ENCODE measurements around the gene PPCS. TPM values are rescaled to one million over a fixed set of nuclear protein-coding genes. Genes with fewer than 3 reads are reported as not detected.

The PPCS gene
- total RNA-seq, 1 experiment from 2014 or later: 36.7 TPM

GRCh38 chr1:42420911-42421585, 35.3 kb upstream of the PPCS start:
- peaks cover 2% of the 10 kb centered on the region; the same call in 1 of the 2 replicates for H3K27me3 Mint-ChIP-seq (ENCODE audit: low read depth)
- Histone ChIP-seq H2BK5ac (ENCODE audit: insufficient read length, low read length) (no peak overlapping the region), H3K23me2 (ENCODE audit: insufficient read length, low read depth, low read length, poor library complexity, severe bottlenecking) (no peaks in the 10 kb centered on the region), H3K4ac (ENCODE audit: low read depth, low read length) (no peak overlapping the region), H4K8ac (replicated peaks; ENCODE audit: insufficient read length, low read depth, low read length) (no peak overlapping the region), H2AK5ac (ENCODE audit: insufficient read length, low read length) (no peak overlapping the region), H3K14ac (ENCODE audit: insufficient read depth, low read length) (no peak overlapping the region), H4K5ac (ENCODE audit: insufficient read length, low read depth, low read length) (no peak overlapping the region), H3K56ac (ENCODE audit: insufficient read length, low read depth, low read length) (no peak overlapping the region), H4K91ac (ENCODE audit: insufficient read length, low read depth, low read length) (no peak overlapping the region), H3T11ph (ENCODE audit: low read length) (no peak overlapping the region), H3K4me2 (ENCODE audit: insufficient read depth, insufficient read length, low read length) (no peak overlapping the region), H3K9ac (ENCODE audit: extremely low read depth, insufficient read length, low read length) (no peak overlapping the region), H2AFZ (ENCODE audit: low read length) (no peak overlapping the region), H3K79me2 (ENCODE audit: insufficient read depth, low read length) (no peaks in the 10 kb centered on the region), H3K79me1 (ENCODE audit: insufficient read depth, low read depth, low read length, poor library complexity, severe bottlenecking) (no peaks in the 10 kb centered on the region), H4K20me1 (ENCODE audit: control insufficient read depth, insufficient read depth, insufficient read length) (no peaks in the 10 kb centered on the region), H2BK20ac (ENCODE audit: low read depth, low read length, poor library complexity, severe bottlenecking) (no peak overlapping the region), H3K23ac (ENCODE audit: insufficient read length, low read depth, low read length) (no peak overlapping the region), H2BK15ac (ENCODE audit: low read depth, low read length) (no peak overlapping the region), H2BK12ac (ENCODE audit: insufficient read length, low read depth, low read length) (no peak overlapping the region), H3K18ac (ENCODE audit: insufficient read length, low read depth, low read length) (no peak overlapping the region), H3K4me1 (ENCODE audit: insufficient read depth, low read length) (peaks cover 9% of the 10 kb centered on the region; the same call in 1 of the 2 replicates), H3K9me3 (ENCODE audit: control insufficient read depth, low read depth, low read length) (no peaks in the 10 kb centered on the region), H2BK120ac (ENCODE audit: low read depth, low read length, poor library complexity, severe bottlenecking) (no peak overlapping the region), H3K27ac (ENCODE audit: insufficient read length, low read depth, low read length) (no peak overlapping the region), H3K27me3 (ENCODE audit: insufficient read depth, low read length) (no peaks in the 10 kb centered on the region)
- no peaks in the 10 kb centered on the region for H3K9me3 Mint-ChIP-seq
- TF ChIP-seq CTCF (conservative IDR thresholded peaks at IDR 0.05): no peak
- no peak overlapping the region for H3K4me3 Mint-ChIP-seq
- no CpG with 5 or more reads among the region's 10 CpGs for WGBS (ENCODE audit: extremely low coverage, insufficient read length, low lambda C conversion rate)
- H3K4me1 Mint-ChIP-seq: peaks cover 34 to 35% of the 10 kb centered on the region in 2 experiments
- DNase-seq: no peak
- H3K36me3 Mint-ChIP-seq (ENCODE audit: insufficient read depth in 1 of 3, low read depth in 3 of 3): no peaks in the 10 kb centered on the region
- H3K27ac Mint-ChIP-seq: peak overlapping the region in 1 of 3 experiments; percentile 95; a peak in 1 of 7 replicates
